ENCODE data around the gene TMEM40. TPM values are rescaled to one million over a fixed set of nuclear protein-coding genes. Genes with fewer than 3 reads are reported as not detected.

TMEM40 gene
- total RNA-seq, 4 donors from 2014 or later = not detected

DNA sequence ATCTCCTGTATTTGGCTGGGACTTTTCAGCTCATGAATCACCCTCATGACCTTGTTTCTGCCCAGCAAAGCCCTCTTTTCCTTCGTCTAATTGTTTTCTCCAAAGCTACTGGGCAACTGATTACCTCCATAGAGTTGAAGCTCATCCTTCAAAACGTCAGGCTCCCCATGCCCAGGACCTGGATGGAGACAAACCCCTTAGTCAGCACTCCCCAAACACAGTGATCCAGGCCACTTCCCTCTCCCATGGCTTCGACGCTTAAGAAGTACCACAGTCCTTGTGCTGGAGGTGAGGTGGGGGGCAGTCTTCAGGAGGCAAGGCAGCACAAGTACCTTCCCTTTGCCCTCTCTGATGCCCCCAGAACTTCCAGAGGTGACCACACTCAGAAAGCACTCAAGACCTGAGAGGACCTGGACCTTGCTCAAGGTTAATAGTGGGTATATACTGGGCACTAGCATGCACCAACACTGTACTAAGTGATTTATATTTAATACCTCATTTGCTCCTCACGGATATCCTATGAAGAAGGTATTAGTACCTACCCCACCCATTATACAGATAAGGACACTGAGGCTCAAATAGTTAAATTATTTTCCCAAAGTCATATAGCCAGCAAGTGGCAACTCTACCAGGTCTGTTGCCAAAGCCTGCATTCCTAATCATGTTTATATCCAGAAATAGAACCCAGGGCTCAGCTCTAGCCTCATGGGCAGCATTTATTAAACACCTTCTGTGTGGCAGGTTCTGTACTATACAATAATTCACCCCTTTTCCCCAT lies 16.5 kb downstream of the TMEM40 start:
- no peaks in the 10 kb centered on the region for H3K36me3 ChIP-seq
- no peak overlapping the region for H3K27ac ChIP-seq
- TF ChIP-seq, protein P1, sequence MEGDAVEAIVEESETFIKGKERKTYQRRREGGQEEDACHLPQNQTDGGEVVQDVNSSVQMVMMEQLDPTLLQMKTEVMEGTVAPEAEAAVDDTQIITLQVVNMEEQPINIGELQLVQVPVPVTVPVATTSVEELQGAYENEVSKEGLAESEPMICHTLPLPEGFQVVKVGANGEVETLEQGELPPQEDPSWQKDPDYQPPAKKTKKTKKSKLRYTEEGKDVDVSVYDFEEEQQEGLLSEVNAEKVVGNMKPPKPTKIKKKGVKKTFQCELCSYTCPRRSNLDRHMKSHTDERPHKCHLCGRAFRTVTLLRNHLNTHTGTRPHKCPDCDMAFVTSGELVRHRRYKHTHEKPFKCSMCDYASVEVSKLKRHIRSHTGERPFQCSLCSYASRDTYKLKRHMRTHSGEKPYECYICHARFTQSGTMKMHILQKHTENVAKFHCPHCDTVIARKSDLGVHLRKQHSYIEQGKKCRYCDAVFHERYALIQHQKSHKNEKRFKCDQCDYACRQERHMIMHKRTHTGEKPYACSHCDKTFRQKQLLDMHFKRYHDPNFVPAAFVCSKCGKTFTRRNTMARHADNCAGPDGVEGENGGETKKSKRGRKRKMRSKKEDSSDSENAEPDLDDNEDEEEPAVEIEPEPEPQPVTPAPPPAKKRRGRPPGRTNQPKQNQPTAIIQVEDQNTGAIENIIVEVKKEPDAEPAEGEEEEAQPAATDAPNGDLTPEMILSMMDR (IDR thresholded peaks at IDR 0.05) = no peak
- no peak for DNase-seq
- WGBS, 2 donors (ENCODE audit: low coverage in 1 of 2) = 50 to 78% methylated on average over 1 to 5 of the region's 5 CpGs
- no peak overlapping the region for H3K4me3 ChIP-seq
- in situ Hi-C loops (cut with MboI; ENCODE audit: low pct_ligation_motif_present in 1 of 4, low pct_unique_long_range_greater_than_20kb in 1 of 4, low sequenced_read_pairs in 3 of 4) (no loop called here), intact Hi-C loops (cut with DNase I; ENCODE audit: low total_unique reads) (no loop called here)
- H3K4me1 ChIP-seq = no peaks in the 10 kb centered on the region
- H3K27me3 ChIP-seq = no peaks in the 10 kb centered on the region
- H3K9me3 ChIP-seq = no peaks in the 10 kb centered on the region

DNA sequence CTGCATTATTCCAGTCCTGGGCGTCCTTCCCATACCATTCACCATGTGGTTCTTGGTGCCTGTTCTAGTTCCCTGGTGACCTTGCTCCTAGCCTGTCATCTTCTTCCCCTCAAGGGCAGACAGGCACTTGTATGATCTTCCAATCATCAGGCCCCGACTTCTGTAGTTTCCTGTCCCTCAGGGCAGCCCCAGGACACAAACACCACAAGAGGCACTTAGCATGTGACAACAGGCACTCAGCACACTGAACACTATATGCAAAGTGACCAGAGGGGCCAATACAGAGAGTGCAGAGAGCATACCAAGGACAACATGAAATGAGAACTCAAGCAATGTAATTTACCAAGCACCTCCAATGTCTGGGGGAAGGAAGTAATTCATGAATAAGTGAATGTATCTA lies 17.9 kb downstream of the TMEM40 start:
- Histone ChIP-seq H3K27ac (no peak overlapping the region), H3K4me1 (no peaks in the 10 kb centered on the region), H3K9me3 (no peaks in the 10 kb centered on the region), H3K36me3 (no peaks in the 10 kb centered on the region), H3K27me3 (no peaks in the 10 kb centered on the region), H3K4me3 (no peak overlapping the region)
- TF ChIP-seq POLR2AphosphoS5 (IDR thresholded peaks at IDR 0.05) (no peak), EP300 (IDR thresholded peaks at IDR 0.05; ENCODE audit: low read depth) (no peak), POLR2A (IDR thresholded peaks at IDR 0.05) (no peak)
- TF ChIP-seq, protein P1 (IDR thresholded peaks at IDR 0.05) = no peak
- no peak for DNase-seq
- intact Hi-C loops (cut with DNase I; ENCODE audit: low total_unique reads) = no loop called here
- in situ Hi-C loops (cut with MboI; ENCODE audit: low pct_ligation_motif_present in 1 of 4, low pct_unique_long_range_greater_than_20kb in 1 of 4, low sequenced_read_pairs in 3 of 4) = no loop called here
- 83% methylated on average over 2 of the region's 2 CpGs; no CpG with 5 or more reads in 1 of the 2 donors for WGBS, 2 donors (ENCODE audit: low coverage in 1 of 2)

DNA sequence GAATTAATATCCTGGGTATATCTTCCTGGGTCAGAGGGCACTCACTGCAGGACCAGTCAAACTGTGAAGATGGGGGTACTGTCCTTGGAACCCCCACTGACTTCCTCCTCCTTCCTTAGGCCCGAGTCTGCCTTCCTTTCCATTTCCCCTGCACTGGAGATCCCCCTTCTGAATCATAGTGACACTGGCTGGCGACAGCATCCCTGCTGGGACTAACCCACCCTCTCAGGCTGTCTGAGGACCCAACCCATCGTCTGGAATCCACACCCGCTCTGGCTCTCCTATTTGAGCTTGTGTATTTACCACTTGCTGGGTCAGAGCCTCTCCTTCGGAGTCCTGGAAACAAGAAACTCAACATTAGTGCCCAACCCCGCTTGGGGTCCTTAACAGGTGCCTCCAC lies 21.2 kb downstream of the TMEM40 start:
- intact Hi-C loops (cut with DNase I; ENCODE audit: low total_unique reads) = no loop called here
- TF ChIP-seq, protein P1 (IDR thresholded peaks at IDR 0.05) = no peak
- no peak for TF ChIP-seq POLR2AphosphoS5 (IDR thresholded peaks at IDR 0.05)
- TF ChIP-seq POLR2A (IDR thresholded peaks at IDR 0.05) = no peak
- no peak for TF ChIP-seq EP300 (IDR thresholded peaks at IDR 0.05; ENCODE audit: low read depth)
- no peaks in the 10 kb centered on the region for H3K4me1 ChIP-seq

DNA sequence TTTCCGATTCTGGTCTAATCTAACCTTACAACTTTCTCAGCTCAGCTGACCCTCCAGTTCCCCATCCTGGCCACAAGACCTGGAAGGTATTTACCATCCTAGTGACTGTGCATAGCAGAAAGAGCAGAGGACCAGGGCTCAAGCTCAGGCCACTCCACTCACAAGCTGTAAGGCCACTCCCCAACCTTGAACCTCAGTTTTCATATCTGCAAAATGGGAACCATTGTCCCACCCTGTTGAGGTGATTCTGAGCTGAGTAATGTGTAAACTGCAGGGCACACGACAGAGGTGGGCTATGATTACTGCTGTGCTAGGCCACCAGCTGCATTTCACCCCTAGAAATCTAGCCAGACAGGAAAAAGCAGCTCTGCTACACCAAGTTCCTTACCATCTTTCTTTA lies 21.7 kb downstream of the TMEM40 start:
- no peak for DNase-seq
- intact Hi-C loops (cut with DNase I; ENCODE audit: low total_unique reads) (no loop called here), in situ Hi-C loops (cut with MboI; ENCODE audit: low pct_ligation_motif_present in 1 of 4, low pct_unique_long_range_greater_than_20kb in 1 of 4, low sequenced_read_pairs in 3 of 4) (no loop called here)
- 88% methylated on average over 2 of the region's 2 CpGs; no CpG with 5 or more reads in 1 of the 2 donors for WGBS, 2 donors (ENCODE audit: low coverage in 1 of 2)
- Histone ChIP-seq H3K9me3 (no peaks in the 10 kb centered on the region), H3K4me1 (no peaks in the 10 kb centered on the region), H3K4me3 (no peak overlapping the region), H3K36me3 (no peaks in the 10 kb centered on the region), H3K27ac (no peak overlapping the region), H3K27me3 (no peaks in the 10 kb centered on the region)
- TF ChIP-seq, protein P1 (IDR thresholded peaks at IDR 0.05) = no peak
- TF ChIP-seq POLR2AphosphoS5 (IDR thresholded peaks at IDR 0.05) (no peak), EP300 (IDR thresholded peaks at IDR 0.05; ENCODE audit: low read depth) (no peak)

More for the DNA sequence above, 21.2 kb downstream of the TMEM40 start:
- no peaks in the 10 kb centered on the region for H3K9me3 ChIP-seq
- H3K4me3 ChIP-seq = no peak overlapping the region
- DNase-seq = no peak
- H3K27me3 ChIP-seq = no peaks in the 10 kb centered on the region
- 50 to 68% methylated on average over 1 to 6 of the region's 6 CpGs for WGBS, 2 donors (ENCODE audit: low coverage in 1 of 2)
- in situ Hi-C loops (cut with MboI; ENCODE audit: low pct_ligation_motif_present in 1 of 4, low pct_unique_long_range_greater_than_20kb in 1 of 4, low sequenced_read_pairs in 3 of 4) = no loop called here
- H3K36me3 ChIP-seq = no peaks in the 10 kb centered on the region
- H3K27ac ChIP-seq = no peak overlapping the region
